GM12872 (cell line): ENCODE data around the gene VWA3B.

Source experiments
- TF ChIP-seq, protein P1 (sequence below): IDR thresholded peaks from 3 replicates; pipeline ENCODE4 v1.5.1; 2011; ENCODE audit warnings: low read depth, mild to moderate bottlenecking, low read length, moderate library complexity; ENCODE audit not compliant: insufficient read depth

VWA3B gene

GRCh38 chr2:98254504-98255059 is 167.6 kb downstream of the VWA3B start:
- TF ChIP-seq, protein P1, sequence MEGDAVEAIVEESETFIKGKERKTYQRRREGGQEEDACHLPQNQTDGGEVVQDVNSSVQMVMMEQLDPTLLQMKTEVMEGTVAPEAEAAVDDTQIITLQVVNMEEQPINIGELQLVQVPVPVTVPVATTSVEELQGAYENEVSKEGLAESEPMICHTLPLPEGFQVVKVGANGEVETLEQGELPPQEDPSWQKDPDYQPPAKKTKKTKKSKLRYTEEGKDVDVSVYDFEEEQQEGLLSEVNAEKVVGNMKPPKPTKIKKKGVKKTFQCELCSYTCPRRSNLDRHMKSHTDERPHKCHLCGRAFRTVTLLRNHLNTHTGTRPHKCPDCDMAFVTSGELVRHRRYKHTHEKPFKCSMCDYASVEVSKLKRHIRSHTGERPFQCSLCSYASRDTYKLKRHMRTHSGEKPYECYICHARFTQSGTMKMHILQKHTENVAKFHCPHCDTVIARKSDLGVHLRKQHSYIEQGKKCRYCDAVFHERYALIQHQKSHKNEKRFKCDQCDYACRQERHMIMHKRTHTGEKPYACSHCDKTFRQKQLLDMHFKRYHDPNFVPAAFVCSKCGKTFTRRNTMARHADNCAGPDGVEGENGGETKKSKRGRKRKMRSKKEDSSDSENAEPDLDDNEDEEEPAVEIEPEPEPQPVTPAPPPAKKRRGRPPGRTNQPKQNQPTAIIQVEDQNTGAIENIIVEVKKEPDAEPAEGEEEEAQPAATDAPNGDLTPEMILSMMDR = no peak

- TF ChIP-seq, protein P1 = no peak
Observed at GRCh38 chr2:98258906-98259305, 171.9 kb downstream of the VWA3B start.

GRCh38 chr2:98263362-98263761 is 176.4 kb downstream of the VWA3B start:
- TF ChIP-seq, protein P1 = no peak

GRCh38 chr2:98269274-98269673 is 182.3 kb downstream of the VWA3B start:
- TF ChIP-seq, protein P1 = peak; percentile 83

GRCh38 chr2:98269830-98270229 is 182.9 kb downstream of the VWA3B start:
- TF ChIP-seq, protein P1 = no peak

DNA sequence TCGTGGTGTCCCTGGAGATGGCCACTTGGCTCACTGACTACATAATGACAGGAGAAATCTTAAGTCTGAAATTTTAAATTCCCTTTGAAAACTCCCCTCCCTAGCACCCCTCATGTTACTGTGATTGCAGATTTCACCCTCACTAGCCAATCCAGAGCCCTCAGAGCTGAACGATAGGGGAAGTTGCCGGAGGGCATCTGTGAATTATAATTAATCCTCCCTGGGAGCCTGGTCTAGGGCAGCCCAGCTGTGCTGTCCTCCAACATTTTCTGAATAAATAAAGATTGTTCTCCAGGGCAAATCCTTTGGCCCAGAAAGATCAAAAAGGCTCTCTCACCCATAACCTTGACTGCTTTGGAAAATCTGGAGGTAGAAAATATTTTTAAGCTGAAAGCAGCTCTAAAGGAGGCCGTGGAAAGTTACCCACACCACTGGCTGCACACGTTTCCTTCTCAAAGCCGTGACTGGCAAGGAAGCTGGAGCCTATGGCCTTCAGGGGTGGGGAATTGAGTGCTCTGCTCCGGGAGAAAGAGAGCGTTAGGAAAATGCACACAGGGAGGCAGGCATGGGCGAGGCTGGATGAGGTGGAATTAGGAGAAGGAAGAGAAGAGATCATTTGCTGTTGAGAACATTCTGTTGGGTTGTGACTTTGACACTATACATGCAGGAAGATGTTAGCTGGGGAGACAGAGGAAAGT is 190.3 kb downstream of the VWA3B start:
- TF ChIP-seq, protein P1 = no peak

- TF ChIP-seq, protein P1 = no peak
Observed at GRCh38 chr2:98278074-98278473, 191.1 kb downstream of the VWA3B start.
